ENCODE results near the gene MMP28. TPM values are rescaled to one million over a fixed set of nuclear protein-coding genes. Genes with fewer than 3 reads are reported as not detected.

The MMP28 gene
- total and polyA plus RNA-seq, 2 of the 4 experiments (the other 2 are of a cell fraction): 0.18 TPM; not detected in 1

DNA sequence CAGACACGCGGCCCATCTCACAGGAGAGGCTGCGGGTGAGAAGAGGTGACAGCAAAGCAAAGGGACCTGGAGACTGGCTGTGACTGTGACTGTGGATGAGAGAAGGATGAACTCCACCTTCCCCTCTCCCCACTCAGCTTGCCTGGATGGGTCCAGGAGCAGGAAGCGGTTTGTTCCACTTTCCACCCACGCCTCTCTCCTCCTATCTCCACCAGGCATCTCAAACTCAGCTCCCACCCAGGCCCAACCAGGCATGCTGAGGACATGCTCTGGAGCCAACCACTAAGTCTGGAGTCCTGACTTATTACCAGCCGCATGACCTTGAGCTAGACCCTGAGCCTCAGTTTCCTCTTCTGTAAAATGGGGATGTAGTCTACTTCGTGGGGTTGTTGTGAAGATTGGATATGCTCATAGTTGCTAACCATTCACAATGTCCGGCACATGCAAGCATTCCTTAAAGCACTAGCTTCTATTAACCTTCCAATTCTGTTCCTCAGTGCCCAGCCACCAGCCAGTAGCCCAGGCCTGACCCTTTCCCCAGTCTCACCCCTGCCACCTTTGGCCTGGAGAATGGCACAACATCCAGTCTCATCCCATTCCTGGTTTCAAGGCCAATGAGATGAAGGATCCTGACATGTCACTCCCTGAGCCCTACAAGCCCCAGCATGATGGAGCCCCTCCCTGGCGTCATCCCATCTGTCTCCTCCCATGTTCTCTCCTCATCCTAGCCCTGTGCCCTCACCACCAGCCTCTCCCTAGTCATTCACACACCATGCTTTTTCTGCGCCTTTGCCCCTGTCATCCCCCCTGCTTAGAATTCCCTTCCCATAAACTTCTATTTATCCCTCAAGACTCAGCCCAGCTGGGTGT lies 44.7 kb downstream of the MMP28 start:
- BruUV-seq (replicated peaks): no TSS peak
- Histone ChIP-seq H3K27ac (ENCODE audit: insufficient read depth, low read length) (no peak overlapping the region), H3K79me1 (ENCODE audit: low read depth in 1 of 2, low read length in 2 of 2) (no peaks in the 10 kb centered on the region), H3K14ac (replicated peaks; ENCODE audit: low read depth, low read length) (no peak overlapping the region), H3K4ac (ENCODE audit: low read depth, low read length) (no peak overlapping the region), H3K4me1 (ENCODE audit: control insufficient read depth, insufficient read depth, low read length) (peaks cover 8% of the 10 kb centered on the region; the same call in 1 of the 2 replicates), H3K23ac (ENCODE audit: low read depth, low read length) (no peak overlapping the region), H2BK15ac (ENCODE audit: low read depth, low read length) (no peak overlapping the region), H2AK5ac (ENCODE audit: low read depth, low read length) (no peak overlapping the region), H2AK9ac (replicated peaks; ENCODE audit: low read depth, low read length, poor library complexity) (peak overlapping the region; percentile 33), H4K5ac (ENCODE audit: low read depth, low read length) (no peak overlapping the region), H3K27me3 (ENCODE audit: control insufficient read depth, insufficient read depth, low read length) (peaks cover 48% of the 10 kb centered on the region), H3K9me3 (ENCODE audit: control insufficient read depth, insufficient read depth, low read length) (no peaks in the 10 kb centered on the region), H3K56ac (ENCODE audit: extremely low read depth, insufficient read depth, low read length) (no peak overlapping the region), H2BK20ac (ENCODE audit: low read depth, low read length) (no peak overlapping the region), H4K8ac (ENCODE audit: low read depth in 2 of 2, low read length in 2 of 2) (no peak overlapping the region), H3K4me3 (ENCODE audit: insufficient read depth, low read depth, low read length) (no peak overlapping the region), H2BK5ac (ENCODE audit: low read depth, low read length, poor library complexity, severe bottlenecking) (no peak overlapping the region), H3K36me3 (ENCODE audit: control insufficient read depth, insufficient read depth, low read length) (no peaks in the 10 kb centered on the region), H3K9me1 (ENCODE audit: insufficient read depth, low read length) (no peaks in the 10 kb centered on the region), H2AFZ (replicated peaks; ENCODE audit: low read length, poor library complexity) (peak overlapping the region; percentile 76), H4K20me1 (ENCODE audit: insufficient read depth, low read length) (no peaks in the 10 kb centered on the region), H4K91ac (ENCODE audit: insufficient read depth, low read depth, low read length) (no peak overlapping the region), H2BK120ac (ENCODE audit: low read depth, low read length) (no peak overlapping the region), H3K18ac (ENCODE audit: low read depth, low read length) (no peak overlapping the region), H3K4me2 (ENCODE audit: low read depth, low read length) (no peak overlapping the region; the same call in 1 of the 2 replicates), H3K9ac (ENCODE audit: low read depth, low read length) (no peak overlapping the region)
- ChIA-PET POLR2A (ENCODE audit: unreplicated experiment) (no interaction called here), CTCF (interaction anchor here (1.0 to 1.5 kb wide), 3 partner anchors 13 to 217 kb away, joined by 3 to 7 read pairs (median 3); no protein-coding TSS in a partner anchor)
- DNase-seq: no peak
- dilution Hi-C loops (cut with HindIII; ENCODE audit: low sequenced_read_pairs, unreplicated experiment) (no loop called here), in situ Hi-C loops (cut with MboI; ENCODE audit: low sequenced_read_pairs) (no loop called here), intact Hi-C loops (cut with micrococcal nuclease) (no loop called here)
- TF ChIP-seq RCOR1 (IDR thresholded peaks at IDR 0.05; ENCODE audit: insufficient replicate concordance, low read length) (no peak), RFX5 (IDR thresholded peaks at IDR 0.05; ENCODE audit: low read depth, low read length) (no peak), CHD1 (IDR thresholded peaks at IDR 0.05; ENCODE audit: low read depth, low read length) (no peak), FOS (IDR thresholded peaks at IDR 0.05; ENCODE audit: low read depth, low read length) (no peak), MAZ (IDR thresholded peaks at IDR 0.05; ENCODE audit: borderline replicate concordance, low read depth, low read length) (no peak)
- TF ChIP-seq, protein P1, sequence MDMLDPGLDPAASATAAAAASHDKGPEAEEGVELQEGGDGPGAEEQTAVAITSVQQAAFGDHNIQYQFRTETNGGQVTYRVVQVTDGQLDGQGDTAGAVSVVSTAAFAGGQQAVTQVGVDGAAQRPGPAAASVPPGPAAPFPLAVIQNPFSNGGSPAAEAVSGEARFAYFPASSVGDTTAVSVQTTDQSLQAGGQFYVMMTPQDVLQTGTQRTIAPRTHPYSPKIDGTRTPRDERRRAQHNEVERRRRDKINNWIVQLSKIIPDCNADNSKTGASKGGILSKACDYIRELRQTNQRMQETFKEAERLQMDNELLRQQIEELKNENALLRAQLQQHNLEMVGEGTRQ (IDR thresholded peaks at IDR 0.05; ENCODE audit: low read depth, low read length): no peak
- no peak for ATAC-seq (ENCODE audit: low read depth)
- WGBS, 2 experiments (ENCODE audit: extremely low coverage in 2 of 2, insufficient read length in 1 of 2): 88% methylated on average over 1 of the region's 10 CpGs; no CpG with 5 or more reads in 1 of the 2 experiments

All from IMR-90 (cell line).